ENCODE results near the gene EMILIN2. TPM values are rescaled to one million over a fixed set of nuclear protein-coding genes. Genes with fewer than 3 reads are reported as not detected.

EMILIN2 gene
- total RNA-seq, 1 donor from 2014 or later: 51.5 TPM

DNA sequence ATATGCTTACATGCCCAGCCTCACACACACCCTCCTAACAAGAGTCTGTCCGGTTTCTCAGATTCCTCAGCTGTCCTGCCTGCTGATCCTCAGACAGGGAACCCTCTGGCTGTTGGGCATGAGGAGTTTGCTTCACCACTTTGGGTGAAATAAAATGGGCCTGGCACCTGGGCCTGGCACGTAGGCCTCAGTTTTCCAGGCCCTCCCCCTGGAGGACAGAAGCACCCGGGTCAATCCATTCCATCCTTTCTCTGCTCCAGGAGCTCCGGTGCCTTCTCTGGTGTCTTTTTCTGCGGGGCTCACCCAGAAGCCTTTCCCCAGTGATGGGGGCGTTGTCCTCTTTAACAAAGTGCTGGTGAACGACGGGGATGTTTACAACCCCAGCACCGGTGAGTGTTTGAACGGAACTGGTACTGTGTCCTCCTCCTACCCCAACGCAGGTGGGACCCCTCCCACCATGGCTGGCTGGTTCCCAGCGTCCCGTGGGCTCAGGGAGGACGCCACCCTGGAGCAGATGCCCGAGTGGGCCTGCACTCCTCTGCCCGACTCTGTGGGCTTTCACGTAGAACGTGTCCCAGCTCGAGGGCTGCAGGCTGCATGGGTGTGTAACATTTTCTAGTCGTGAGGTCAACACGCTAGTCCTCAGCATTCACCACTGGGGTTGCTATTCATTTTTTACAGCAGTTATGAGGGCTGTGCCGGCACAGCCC, 62.8 kb downstream of the EMILIN2 start:
- DNase-seq: no peak
- H3K4me3 ChIP-seq: no peak overlapping the region
- H3K36me3 ChIP-seq: peaks cover 58% of the 10 kb centered on the region
- peaks cover 21% of the 10 kb centered on the region for H3K4me1 ChIP-seq
- no peaks in the 10 kb centered on the region for H3K9me3 ChIP-seq
- ATAC-seq: no peak
- TF ChIP-seq, protein P1, sequence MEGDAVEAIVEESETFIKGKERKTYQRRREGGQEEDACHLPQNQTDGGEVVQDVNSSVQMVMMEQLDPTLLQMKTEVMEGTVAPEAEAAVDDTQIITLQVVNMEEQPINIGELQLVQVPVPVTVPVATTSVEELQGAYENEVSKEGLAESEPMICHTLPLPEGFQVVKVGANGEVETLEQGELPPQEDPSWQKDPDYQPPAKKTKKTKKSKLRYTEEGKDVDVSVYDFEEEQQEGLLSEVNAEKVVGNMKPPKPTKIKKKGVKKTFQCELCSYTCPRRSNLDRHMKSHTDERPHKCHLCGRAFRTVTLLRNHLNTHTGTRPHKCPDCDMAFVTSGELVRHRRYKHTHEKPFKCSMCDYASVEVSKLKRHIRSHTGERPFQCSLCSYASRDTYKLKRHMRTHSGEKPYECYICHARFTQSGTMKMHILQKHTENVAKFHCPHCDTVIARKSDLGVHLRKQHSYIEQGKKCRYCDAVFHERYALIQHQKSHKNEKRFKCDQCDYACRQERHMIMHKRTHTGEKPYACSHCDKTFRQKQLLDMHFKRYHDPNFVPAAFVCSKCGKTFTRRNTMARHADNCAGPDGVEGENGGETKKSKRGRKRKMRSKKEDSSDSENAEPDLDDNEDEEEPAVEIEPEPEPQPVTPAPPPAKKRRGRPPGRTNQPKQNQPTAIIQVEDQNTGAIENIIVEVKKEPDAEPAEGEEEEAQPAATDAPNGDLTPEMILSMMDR (IDR thresholded peaks at IDR 0.05): no peak
- no peaks in the 10 kb centered on the region for H3K27me3 ChIP-seq (ENCODE audit: low read depth)
- intact Hi-C loops (cut with DNase I): no loop called here
- H3K27ac ChIP-seq: no peak overlapping the region

DNA sequence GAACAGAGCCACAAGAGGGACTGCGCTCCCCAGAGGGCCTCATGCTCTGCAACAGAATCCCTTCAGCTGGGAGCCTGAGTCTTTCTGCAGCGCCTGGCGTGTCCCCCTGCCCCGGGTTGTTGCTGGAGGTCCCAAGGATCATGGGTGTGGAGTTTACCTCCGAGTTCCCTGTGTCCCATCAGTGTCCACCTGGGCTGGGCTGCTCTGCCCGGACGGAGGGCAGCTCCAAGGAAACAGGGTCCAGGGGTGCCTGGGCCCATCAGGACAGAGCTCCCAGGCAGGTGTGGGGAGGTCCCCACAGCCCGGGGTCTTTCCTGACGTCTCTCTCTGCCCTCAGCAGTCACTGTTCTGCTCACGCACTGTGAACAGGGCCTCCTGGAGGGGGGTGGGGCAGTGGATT, 63.5 kb downstream of the EMILIN2 start:
- Histone ChIP-seq H3K36me3 (peaks cover 64% of the 10 kb centered on the region), H3K4me3 (no peak overlapping the region), H3K9me3 (no peaks in the 10 kb centered on the region), H3K27ac (no peak overlapping the region), H3K27me3 (ENCODE audit: low read depth) (no peaks in the 10 kb centered on the region), H3K4me1 (peaks cover 21% of the 10 kb centered on the region)
- intact Hi-C loops (cut with DNase I): no loop called here
- TF ChIP-seq, protein P1 (IDR thresholded peaks at IDR 0.05): no peak
- ATAC-seq: no peak
- DNase-seq: no peak

DNA sequence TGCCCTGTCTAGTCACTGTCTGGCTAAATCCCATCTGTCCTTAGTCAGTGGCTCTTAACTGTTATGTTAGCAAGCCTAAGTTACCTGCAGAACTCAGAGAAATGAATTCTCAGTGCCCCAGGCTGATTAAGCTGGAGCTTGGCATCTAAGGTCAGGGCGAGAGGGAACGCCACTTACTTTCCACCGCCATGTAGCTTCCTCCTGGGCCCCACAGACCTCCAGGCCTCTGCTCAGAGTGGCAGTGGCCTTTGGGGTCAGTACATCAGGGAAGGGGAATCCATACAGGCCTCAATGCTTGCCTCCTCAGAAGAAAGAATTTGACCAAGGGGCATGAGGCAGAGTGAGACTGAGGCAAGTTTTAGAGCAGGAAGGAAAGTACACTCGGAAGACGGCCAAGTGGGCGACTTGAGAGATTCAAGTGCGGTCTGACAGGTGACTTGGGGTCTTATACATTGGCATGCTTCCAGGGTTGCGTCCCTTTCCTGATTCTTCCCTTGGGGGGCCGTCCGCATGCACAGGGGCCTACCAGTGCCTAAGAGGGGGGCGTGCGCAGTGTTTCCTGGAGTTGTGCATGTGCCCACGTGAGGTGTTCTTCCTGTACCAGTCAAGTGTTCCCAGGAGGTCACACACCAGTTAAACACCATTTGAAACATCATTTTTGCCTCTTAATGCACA, 64.1 kb downstream of the EMILIN2 start:
- ATAC-seq: no peak
- Histone ChIP-seq H3K36me3 (peaks cover 71% of the 10 kb centered on the region), H3K27me3 (ENCODE audit: low read depth) (no peaks in the 10 kb centered on the region), H3K27ac (no peak overlapping the region), H3K4me1 (peaks cover 18% of the 10 kb centered on the region), H3K9me3 (no peaks in the 10 kb centered on the region), H3K4me3 (no peak overlapping the region)
- TF ChIP-seq, protein P1 (IDR thresholded peaks at IDR 0.05): no peak
- DNase-seq: no peak
- intact Hi-C loops (cut with DNase I): no loop called here

DNA sequence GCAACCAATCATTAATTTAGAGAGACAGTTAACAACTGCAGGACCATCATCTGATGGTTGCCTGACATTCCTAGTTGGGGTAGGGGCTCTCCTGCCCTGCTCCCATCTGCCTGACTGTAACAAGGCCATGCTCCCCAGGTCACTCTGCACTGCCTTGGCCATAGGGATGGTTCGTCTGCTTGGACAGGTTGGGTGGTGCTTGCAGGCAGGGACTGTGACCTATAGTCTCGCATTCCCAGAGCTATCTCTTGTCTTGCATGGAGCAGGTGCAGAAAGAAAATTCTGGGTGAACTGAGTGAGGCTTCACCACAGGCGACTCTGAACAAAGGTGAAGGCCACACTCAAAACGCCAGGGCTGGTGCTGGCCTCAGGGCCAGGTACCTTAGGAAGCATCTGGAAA, 64.7 kb downstream of the EMILIN2 start:
- ATAC-seq (no peak), DNase-seq (no peak)
- Histone ChIP-seq H3K4me1 (peaks cover 19% of the 10 kb centered on the region), H3K9me3 (no peaks in the 10 kb centered on the region), H3K27ac (no peak overlapping the region), H3K36me3 (peaks cover 77% of the 10 kb centered on the region), H3K27me3 (ENCODE audit: low read depth) (no peaks in the 10 kb centered on the region), H3K4me3 (no peak overlapping the region)
- intact Hi-C loops (cut with DNase I): no loop called here
- TF ChIP-seq, protein P1 (IDR thresholded peaks at IDR 0.05): no peak

DNA sequence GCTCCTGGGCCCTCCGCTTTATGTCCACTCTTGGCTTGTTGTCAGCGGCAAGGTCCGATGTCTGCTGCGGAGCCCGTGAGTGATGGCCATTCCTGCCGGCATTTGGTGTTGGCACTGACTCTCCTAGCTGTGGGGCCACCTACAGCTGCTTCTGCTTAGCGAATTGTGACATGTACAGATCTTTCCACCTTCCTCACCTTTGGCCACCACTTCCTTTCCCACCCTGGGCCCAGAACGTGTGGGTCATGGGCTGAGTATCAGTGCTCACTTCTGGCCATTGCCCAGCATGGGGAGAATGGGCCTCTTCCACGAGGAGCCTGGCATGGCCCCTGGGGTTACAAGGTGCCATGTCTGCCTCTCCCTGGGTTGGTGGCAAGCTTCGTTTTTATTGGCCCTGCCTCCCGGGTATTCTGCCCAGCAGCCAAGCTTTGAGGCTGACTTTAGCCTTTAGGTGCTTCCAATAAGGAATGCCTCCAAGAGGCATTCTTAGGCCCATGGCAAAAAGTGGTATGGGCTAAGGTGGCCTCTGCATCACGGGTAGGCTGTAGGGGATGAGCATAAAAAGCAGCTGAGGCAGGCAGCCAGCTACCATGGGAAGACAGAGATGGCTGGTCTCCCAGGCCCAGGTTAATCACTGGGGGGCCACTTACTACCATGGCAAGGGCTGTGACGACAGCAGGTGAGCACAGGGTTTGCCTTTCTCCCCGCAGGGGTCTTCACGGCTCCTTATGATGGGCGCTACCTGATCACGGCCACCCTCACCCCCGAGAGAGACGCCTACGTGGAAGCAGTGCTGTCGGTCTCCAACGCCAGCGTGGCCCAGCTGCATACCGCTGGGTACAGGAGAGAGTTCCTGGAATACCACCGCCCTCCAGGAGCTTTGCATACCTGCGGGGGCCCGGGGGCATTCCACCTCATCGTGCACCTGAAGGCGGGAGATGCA, 65.8 kb downstream of the EMILIN2 start:
- Histone ChIP-seq H3K27me3 (ENCODE audit: low read depth) (no peaks in the 10 kb centered on the region), H3K36me3 (peaks cover 88% of the 10 kb centered on the region), H3K27ac (no peak overlapping the region), H3K9me3 (no peaks in the 10 kb centered on the region), H3K4me1 (peaks cover 24% of the 10 kb centered on the region), H3K4me3 (no peak overlapping the region)
- TF ChIP-seq, protein P1 (IDR thresholded peaks at IDR 0.05): no peak
- no peak for ATAC-seq
- no peak for DNase-seq
- intact Hi-C loops (cut with DNase I): no loop called here
